Measurements from ENCODE around the gene NAP1L4. TPM values are rescaled to one million over a fixed set of nuclear protein-coding genes. Genes with fewer than 3 reads are reported as not detected.

NAP1L4 gene
- total RNA-seq, 1 experiment from 2014 or later: 189 TPM

GRCh38 chr11:2934021-2934550, 58.0 kb downstream of the NAP1L4 start:
- peaks cover 23% of the 10 kb centered on the region for H3K36me3 Mint-ChIP-seq
- peaks cover 23% of the 10 kb centered on the region for H3K9me3 Mint-ChIP-seq
- H3K4me1 Mint-ChIP-seq: peaks cover 3% of the 10 kb centered on the region
- H3K27ac Mint-ChIP-seq: no peak overlapping the region
- DNase-seq (ENCODE audit: low spot score) (peak; percentile 3), ATAC-seq (no peak)
- H3K4me3 Mint-ChIP-seq: no peak overlapping the region
- ChIA-PET CTCF (interaction anchor here (0.8 to 3.0 kb wide), 6 partner anchors 42 to 402 kb away, joined by 3 to 13 read pairs (median 4); no protein-coding TSS in a partner anchor), POLR2A (interaction anchor here (0.9 kb wide), 1 partner anchor 35 kb away, joined by 6 read pairs; no protein-coding TSS in a partner anchor)
- TF ChIP-seq, protein P1, sequence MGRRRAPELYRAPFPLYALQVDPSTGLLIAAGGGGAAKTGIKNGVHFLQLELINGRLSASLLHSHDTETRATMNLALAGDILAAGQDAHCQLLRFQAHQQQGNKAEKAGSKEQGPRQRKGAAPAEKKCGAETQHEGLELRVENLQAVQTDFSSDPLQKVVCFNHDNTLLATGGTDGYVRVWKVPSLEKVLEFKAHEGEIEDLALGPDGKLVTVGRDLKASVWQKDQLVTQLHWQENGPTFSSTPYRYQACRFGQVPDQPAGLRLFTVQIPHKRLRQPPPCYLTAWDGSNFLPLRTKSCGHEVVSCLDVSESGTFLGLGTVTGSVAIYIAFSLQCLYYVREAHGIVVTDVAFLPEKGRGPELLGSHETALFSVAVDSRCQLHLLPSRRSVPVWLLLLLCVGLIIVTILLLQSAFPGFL (CRISPR knock-in tag; IDR thresholded peaks at IDR 0.05; ENCODE audit: borderline replicate concordance): no peak
- TF ChIP-seq ZBTB21 (CRISPR knock-in tag; IDR thresholded peaks at IDR 0.05; ENCODE audit: borderline replicate concordance) (no peak), TCF7 (CRISPR knock-in tag; IDR thresholded peaks at IDR 0.05; ENCODE audit: low read depth) (no peak), FOXP1 (CRISPR knock-in tag; IDR thresholded peaks at IDR 0.05; ENCODE audit: borderline replicate concordance) (no peak)
- peaks cover 38% of the 10 kb centered on the region for H3K27me3 Mint-ChIP-seq (ENCODE audit: low read depth)

- Mint-ChIP-seq H3K9me3 (peaks cover 18% of the 10 kb centered on the region), H3K36me3 (peaks cover 17% of the 10 kb centered on the region), H3K4me1 (peaks cover 3% of the 10 kb centered on the region), H3K27me3 (ENCODE audit: low read depth) (peaks cover 38% of the 10 kb centered on the region), H3K27ac (no peak overlapping the region), H3K4me3 (no peak overlapping the region)
- POLR2A ChIA-PET: interaction anchor here (0.9 kb wide), 1 partner anchor 35 kb away, joined by 6 read pairs; no protein-coding TSS in a partner anchor
- CTCF ChIA-PET: interaction anchor here (0.8 to 3.0 kb wide), 6 partner anchors 41 to 402 kb away, joined by 3 to 13 read pairs (median 4); no protein-coding TSS in a partner anchor
- DNase-seq (ENCODE audit: low spot score): peak; percentile 14
- peak; percentile 5; the same call in 1 of the 2 replicates for ATAC-seq
- TF ChIP-seq NR3C1 (CRISPR knock-in tag; conservative IDR thresholded peaks at IDR 0.05; ENCODE audit: low read depth) (no peak), RORB (CRISPR knock-in tag; IDR thresholded peaks at IDR 0.05) (no peak), ZNF232 (CRISPR knock-in tag; IDR thresholded peaks at IDR 0.05) (no peak), E2F5 (CRISPR knock-in tag; IDR thresholded peaks at IDR 0.05) (no peak), OVOL2 (CRISPR knock-in tag; IDR thresholded peaks at IDR 0.05; ENCODE audit: borderline replicate concordance) (no peak), TCF7 (CRISPR knock-in tag; IDR thresholded peaks at IDR 0.05; ENCODE audit: low read depth) (no peak), NFYB (CRISPR knock-in tag; conservative IDR thresholded peaks at IDR 0.05; ENCODE audit: low read depth) (no peak), ETV6 (CRISPR knock-in tag; IDR thresholded peaks at IDR 0.05) (no peak), ATF1 (CRISPR knock-in tag; IDR thresholded peaks at IDR 0.05) (no peak)
- TF ChIP-seq, protein P2, sequence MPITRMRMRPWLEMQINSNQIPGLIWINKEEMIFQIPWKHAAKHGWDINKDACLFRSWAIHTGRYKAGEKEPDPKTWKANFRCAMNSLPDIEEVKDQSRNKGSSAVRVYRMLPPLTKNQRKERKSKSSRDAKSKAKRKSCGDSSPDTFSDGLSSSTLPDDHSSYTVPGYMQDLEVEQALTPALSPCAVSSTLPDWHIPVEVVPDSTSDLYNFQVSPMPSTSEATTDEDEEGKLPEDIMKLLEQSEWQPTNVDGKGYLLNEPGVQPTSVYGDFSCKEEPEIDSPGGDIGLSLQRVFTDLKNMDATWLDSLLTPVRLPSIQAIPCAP (CRISPR knock-in tag; IDR thresholded peaks at IDR 0.05): no peak
- TF ChIP-seq, protein P3, sequence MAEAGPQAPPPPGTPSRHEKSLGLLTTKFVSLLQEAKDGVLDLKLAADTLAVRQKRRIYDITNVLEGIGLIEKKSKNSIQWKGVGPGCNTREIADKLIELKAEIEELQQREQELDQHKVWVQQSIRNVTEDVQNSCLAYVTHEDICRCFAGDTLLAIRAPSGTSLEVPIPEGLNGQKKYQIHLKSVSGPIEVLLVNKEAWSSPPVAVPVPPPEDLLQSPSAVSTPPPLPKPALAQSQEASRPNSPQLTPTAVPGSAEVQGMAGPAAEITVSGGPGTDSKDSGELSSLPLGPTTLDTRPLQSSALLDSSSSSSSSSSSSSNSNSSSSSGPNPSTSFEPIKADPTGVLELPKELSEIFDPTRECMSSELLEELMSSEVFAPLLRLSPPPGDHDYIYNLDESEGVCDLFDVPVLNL (CRISPR knock-in tag; IDR thresholded peaks at IDR 0.05; ENCODE audit: borderline replicate concordance, low read depth): no peak
These were observed 58.6 kb downstream of the NAP1L4 start for GRCh38 chr11:2933375-2934020.

GRCh38 chr11:2932850-2933251, 59.3 kb downstream of the NAP1L4 start:
- H3K36me3 Mint-ChIP-seq: peaks cover 11% of the 10 kb centered on the region
- POLR2A ChIA-PET: no interaction called here

More at GRCh38 chr11:2932850-2933251, 59.3 kb downstream of the NAP1L4 start:
- Mint-ChIP-seq H3K27ac (no peak overlapping the region), H3K27me3 (ENCODE audit: low read depth) (peaks cover 39% of the 10 kb centered on the region), H3K4me3 (no peak overlapping the region), H3K4me1 (peaks cover 7% of the 10 kb centered on the region), H3K9me3 (peaks cover 11% of the 10 kb centered on the region)
- CTCF ChIA-PET: interaction anchor here (1.1 to 3.0 kb wide), 3 partner anchors 41 to 400 kb away, joined by 3 to 13 read pairs (median 4); no protein-coding TSS in a partner anchor
- ATAC-seq: no peak
- TF ChIP-seq ERG (CRISPR knock-in tag; IDR thresholded peaks at IDR 0.05): no peak
- TF ChIP-seq, protein P4, sequence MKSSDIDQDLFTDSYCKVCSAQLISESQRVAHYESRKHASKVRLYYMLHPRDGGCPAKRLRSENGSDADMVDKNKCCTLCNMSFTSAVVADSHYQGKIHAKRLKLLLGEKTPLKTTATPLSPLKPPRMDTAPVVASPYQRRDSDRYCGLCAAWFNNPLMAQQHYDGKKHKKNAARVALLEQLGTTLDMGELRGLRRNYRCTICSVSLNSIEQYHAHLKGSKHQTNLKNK (CRISPR knock-in tag; IDR thresholded peaks at IDR 0.05): no peak
- TF ChIP-seq, protein P5, sequence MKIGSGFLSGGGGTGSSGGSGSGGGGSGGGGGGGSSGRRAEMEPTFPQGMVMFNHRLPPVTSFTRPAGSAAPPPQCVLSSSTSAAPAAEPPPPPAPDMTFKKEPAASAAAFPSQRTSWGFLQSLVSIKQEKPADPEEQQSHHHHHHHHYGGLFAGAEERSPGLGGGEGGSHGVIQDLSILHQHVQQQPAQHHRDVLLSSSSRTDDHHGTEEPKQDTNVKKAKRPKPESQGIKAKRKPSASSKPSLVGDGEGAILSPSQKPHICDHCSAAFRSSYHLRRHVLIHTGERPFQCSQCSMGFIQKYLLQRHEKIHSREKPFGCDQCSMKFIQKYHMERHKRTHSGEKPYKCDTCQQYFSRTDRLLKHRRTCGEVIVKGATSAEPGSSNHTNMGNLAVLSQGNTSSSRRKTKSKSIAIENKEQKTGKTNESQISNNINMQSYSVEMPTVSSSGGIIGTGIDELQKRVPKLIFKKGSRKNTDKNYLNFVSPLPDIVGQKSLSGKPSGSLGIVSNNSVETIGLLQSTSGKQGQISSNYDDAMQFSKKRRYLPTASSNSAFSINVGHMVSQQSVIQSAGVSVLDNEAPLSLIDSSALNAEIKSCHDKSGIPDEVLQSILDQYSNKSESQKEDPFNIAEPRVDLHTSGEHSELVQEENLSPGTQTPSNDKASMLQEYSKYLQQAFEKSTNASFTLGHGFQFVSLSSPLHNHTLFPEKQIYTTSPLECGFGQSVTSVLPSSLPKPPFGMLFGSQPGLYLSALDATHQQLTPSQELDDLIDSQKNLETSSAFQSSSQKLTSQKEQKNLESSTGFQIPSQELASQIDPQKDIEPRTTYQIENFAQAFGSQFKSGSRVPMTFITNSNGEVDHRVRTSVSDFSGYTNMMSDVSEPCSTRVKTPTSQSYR (CRISPR knock-in tag; IDR thresholded peaks at IDR 0.05): no peak
- TF ChIP-seq NFE2L1 (CRISPR knock-in tag; IDR thresholded peaks at IDR 0.05): no peak
- TF ChIP-seq ESRRA (CRISPR knock-in tag; IDR thresholded peaks at IDR 0.05; ENCODE audit: borderline replicate concordance): no peak
- no peak for TF ChIP-seq ZNF396 (CRISPR knock-in tag; IDR thresholded peaks at IDR 0.05; ENCODE audit: borderline replicate concordance)
- TF ChIP-seq RELA (CRISPR knock-in tag; IDR thresholded peaks at IDR 0.05; ENCODE audit: borderline replicate concordance): no peak
- no peak for DNase-seq (ENCODE audit: low spot score)

Data from WTC11 (cell line).